Progenitor cell of endocrine pancreas (in vitro differentiated cells): ENCODE results near the gene PIPOX. TPM values are rescaled to one million over a fixed set of nuclear protein-coding genes. Genes with fewer than 3 reads are reported as not detected.

ENCODE experiments used
- DNase-seq: peaks from one replicate; pipeline ENCODE4 v3.0.0; 2021; ENCODE audit warnings: low spot score; ENCODE audit not compliant: unreplicated experiment
- H3K27ac Mint-ChIP-seq: 2 replicates; pipeline ENCODE4 v1.8.0; 2021; ENCODE audit warnings: mild to moderate bottlenecking, moderate library complexity, mixed read lengths
- H3K27me3 Mint-ChIP-seq: 2 replicates; pipeline ENCODE4 v1.8.0; 2021; ENCODE audit warnings: mixed read lengths
- H3K36me3 Mint-ChIP-seq: 2 replicates; pipeline ENCODE4 v1.8.0; 2022; ENCODE audit warnings: mixed read lengths; ENCODE audit not compliant: insufficient read depth
- H3K4me1 Mint-ChIP-seq: 2 replicates; pipeline ENCODE4 v1.8.0; 2021; ENCODE audit warnings: low read depth, mixed read lengths
- H3K4me3 Mint-ChIP-seq: 2 replicates; pipeline ENCODE4 v1.8.0; 2021; ENCODE audit warnings: low read depth, mild to moderate bottlenecking, moderate library complexity, mixed read lengths
- H3K9me3 Mint-ChIP-seq: 2 replicates; pipeline ENCODE4 v1.8.0; 2021; ENCODE audit warnings: low read depth, mixed read lengths
- total RNA-seq: library from RNA; stranded (reverse); gene quantifications from 2 replicates; pipeline ENCODE4 v1.2.1, GENCODE V29; 2021
- TF ChIP-seq, protein P1 (sequence below): fragments of 200-600 bp; sonication (generic); IDR thresholded peaks from one replicate; pipeline ENCODE4 v1.5.0; 2021; ENCODE audit warnings: antibody characterized with exemption, mild to moderate bottlenecking; ENCODE audit not compliant: unreplicated experiment

PIPOX gene
- total RNA-seq, 1 donor from 2014 or later = 5.3 TPM

- Mint-ChIP-seq H3K9me3 (no peaks in the 10 kb centered on the region), H3K27me3 (peaks cover 1% of the 10 kb centered on the region), H3K4me1 (no peaks in the 10 kb centered on the region), H3K4me3 (no peak overlapping the region), H3K27ac (no peak overlapping the region), H3K36me3 (peaks cover 6% of the 10 kb centered on the region)
- no peak for DNase-seq
- TF ChIP-seq, protein P1, sequence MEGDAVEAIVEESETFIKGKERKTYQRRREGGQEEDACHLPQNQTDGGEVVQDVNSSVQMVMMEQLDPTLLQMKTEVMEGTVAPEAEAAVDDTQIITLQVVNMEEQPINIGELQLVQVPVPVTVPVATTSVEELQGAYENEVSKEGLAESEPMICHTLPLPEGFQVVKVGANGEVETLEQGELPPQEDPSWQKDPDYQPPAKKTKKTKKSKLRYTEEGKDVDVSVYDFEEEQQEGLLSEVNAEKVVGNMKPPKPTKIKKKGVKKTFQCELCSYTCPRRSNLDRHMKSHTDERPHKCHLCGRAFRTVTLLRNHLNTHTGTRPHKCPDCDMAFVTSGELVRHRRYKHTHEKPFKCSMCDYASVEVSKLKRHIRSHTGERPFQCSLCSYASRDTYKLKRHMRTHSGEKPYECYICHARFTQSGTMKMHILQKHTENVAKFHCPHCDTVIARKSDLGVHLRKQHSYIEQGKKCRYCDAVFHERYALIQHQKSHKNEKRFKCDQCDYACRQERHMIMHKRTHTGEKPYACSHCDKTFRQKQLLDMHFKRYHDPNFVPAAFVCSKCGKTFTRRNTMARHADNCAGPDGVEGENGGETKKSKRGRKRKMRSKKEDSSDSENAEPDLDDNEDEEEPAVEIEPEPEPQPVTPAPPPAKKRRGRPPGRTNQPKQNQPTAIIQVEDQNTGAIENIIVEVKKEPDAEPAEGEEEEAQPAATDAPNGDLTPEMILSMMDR = no peak
Observed at GRCh38 chr17:29073520-29073919, 30.6 kb downstream of the PIPOX start.

- Mint-ChIP-seq H3K4me1 (no peaks in the 10 kb centered on the region), H3K4me3 (no peak overlapping the region), H3K27me3 (no peaks in the 10 kb centered on the region), H3K27ac (no peak overlapping the region), H3K9me3 (no peaks in the 10 kb centered on the region), H3K36me3 (peaks cover 6% of the 10 kb centered on the region)
- DNase-seq = no peak
- TF ChIP-seq, protein P1 = no peak
Observed at GRCh38 chr17:29074488-29074887, 31.5 kb downstream of the PIPOX start.

DNA sequence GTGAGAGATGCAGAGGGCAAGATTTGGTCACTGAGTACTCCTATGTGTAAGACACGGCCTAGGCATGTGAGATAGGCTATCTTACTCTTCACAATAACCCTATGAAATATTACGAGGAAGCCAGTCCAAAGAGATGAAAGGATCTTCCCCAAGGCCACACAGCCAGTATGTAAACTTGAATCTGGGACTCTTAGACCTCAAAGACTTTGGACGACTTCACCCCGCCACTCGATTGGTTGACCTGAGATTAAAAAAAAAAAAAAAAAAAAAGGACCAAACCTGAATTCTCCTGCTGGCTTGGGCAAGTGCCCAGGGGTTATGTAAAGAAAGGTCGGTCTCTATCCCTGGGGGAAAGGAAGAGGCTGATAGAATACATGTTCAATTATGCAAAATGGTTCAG is 33.1 kb downstream of the PIPOX start:
- H3K36me3 Mint-ChIP-seq = peaks cover 10% of the 10 kb centered on the region
- no peak overlapping the region for H3K4me3 Mint-ChIP-seq
- no peak overlapping the region for H3K27ac Mint-ChIP-seq
- H3K9me3 Mint-ChIP-seq = no peaks in the 10 kb centered on the region
- H3K4me1 Mint-ChIP-seq = no peaks in the 10 kb centered on the region
- TF ChIP-seq, protein P1 = no peak
- no peaks in the 10 kb centered on the region for H3K27me3 Mint-ChIP-seq
- no peak for DNase-seq

- TF ChIP-seq, protein P1 = no peak
- H3K4me3 Mint-ChIP-seq = no peak overlapping the region
- H3K4me1 Mint-ChIP-seq = no peaks in the 10 kb centered on the region
- DNase-seq = no peak
- H3K9me3 Mint-ChIP-seq = no peaks in the 10 kb centered on the region
- peak overlapping the region; percentile 69 for H3K27ac Mint-ChIP-seq
- H3K27me3 Mint-ChIP-seq = no peaks in the 10 kb centered on the region
- peaks cover 15% of the 10 kb centered on the region for H3K36me3 Mint-ChIP-seq
Observed at GRCh38 chr17:29076722-29077121, 33.8 kb downstream of the PIPOX start.

DNA sequence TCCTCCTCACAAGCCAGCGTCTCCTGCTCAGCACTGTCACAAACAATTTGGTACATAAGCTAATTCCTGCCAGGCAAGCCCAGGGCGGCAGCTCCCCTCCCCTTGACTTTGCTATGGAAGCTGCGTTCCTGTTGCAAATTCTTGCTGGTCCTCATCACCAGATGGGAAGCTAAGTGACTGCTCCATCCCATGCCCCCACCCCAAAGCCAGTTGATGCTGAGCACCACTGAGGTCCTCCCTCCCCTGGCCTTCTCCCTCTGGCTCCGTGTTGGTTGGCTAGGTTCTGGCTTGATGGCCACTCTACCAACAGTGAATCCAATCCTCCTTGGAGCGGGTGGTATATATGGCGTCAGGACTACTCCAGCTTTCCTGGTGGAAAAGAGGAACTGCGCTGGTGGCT is 34.4 kb downstream of the PIPOX start:
- Mint-ChIP-seq H3K27ac (peak overlapping the region; percentile 8), H3K27me3 (no peaks in the 10 kb centered on the region), H3K4me3 (no peak overlapping the region), H3K36me3 (peaks cover 17% of the 10 kb centered on the region), H3K4me1 (no peaks in the 10 kb centered on the region), H3K9me3 (no peaks in the 10 kb centered on the region)
- TF ChIP-seq, protein P1 = no peak
- no peak for DNase-seq
